ENCODE data around the gene FTCD.

Gene FTCD

DNA sequence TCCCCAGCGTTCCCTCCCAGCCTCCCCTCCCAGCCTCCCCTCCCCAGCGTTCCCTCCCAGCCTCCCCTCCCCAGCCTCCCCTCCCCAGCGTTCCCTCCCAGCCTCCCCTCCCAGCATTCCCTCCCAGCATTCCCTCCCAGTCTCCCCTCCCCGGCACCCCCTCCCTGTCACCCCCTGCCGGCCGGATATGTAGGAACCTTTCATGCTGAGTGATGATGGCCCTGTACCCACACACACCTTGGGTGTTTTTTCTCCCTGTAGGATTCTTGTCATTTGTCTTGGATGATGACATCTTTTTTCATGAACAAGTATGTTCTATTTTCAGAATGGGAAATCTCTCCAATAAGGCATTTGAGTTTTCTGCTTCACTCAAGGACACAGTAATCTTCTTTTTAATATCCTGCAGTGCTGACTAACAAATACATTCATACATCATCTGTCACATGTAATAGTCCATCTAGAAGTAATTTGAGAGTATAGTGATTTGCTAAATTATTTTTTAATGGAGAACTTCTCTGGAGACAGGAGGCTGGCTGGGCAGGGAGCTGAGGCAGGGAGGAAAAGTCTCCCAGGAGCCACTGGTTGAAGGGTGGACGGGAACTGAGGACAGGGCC is 19.5 kb downstream of the FTCD start:
- no peak for TF ChIP-seq CTCF (IDR thresholded peaks at IDR 0.05; ENCODE audit: extremely low read depth, insufficient read depth, missing control alignments)
- no peak for DNase-seq (ENCODE audit: low spot score)
- in situ Hi-C loops (cut with MboI; ENCODE audit: low pct_unique_long_range_greater_than_20kb, low sequenced_read_pairs, unreplicated experiment) = no loop called here

GRCh38 chr21:46131838-46132651 is 23.3 kb downstream of the FTCD start:
- no peak for DNase-seq (ENCODE audit: low spot score)
- in situ Hi-C loops (cut with MboI; ENCODE audit: low pct_unique_long_range_greater_than_20kb, low sequenced_read_pairs, unreplicated experiment) = no loop called here
- TF ChIP-seq CTCF (IDR thresholded peaks at IDR 0.05; ENCODE audit: extremely low read depth, insufficient read depth, missing control alignments) = no peak

DNA sequence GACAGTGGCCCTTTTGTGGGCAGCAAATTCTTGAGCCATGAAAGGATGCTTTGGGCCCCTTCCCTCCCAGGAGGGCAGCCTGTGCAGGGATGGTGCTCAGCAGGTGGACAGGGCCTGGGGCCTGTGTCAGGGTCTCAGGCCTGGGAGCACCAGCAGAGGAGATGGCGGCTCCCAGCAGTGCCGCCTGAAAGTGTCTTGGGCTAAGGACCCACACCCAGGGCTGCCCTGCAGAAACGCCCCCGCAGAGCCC is 23.9 kb downstream of the FTCD start:
- no peak for DNase-seq (ENCODE audit: low spot score)
- TF ChIP-seq CTCF (IDR thresholded peaks at IDR 0.05; ENCODE audit: extremely low read depth, insufficient read depth, missing control alignments) = no peak
- in situ Hi-C loops (cut with MboI; ENCODE audit: low pct_unique_long_range_greater_than_20kb, low sequenced_read_pairs, unreplicated experiment) = no loop called here

DNA sequence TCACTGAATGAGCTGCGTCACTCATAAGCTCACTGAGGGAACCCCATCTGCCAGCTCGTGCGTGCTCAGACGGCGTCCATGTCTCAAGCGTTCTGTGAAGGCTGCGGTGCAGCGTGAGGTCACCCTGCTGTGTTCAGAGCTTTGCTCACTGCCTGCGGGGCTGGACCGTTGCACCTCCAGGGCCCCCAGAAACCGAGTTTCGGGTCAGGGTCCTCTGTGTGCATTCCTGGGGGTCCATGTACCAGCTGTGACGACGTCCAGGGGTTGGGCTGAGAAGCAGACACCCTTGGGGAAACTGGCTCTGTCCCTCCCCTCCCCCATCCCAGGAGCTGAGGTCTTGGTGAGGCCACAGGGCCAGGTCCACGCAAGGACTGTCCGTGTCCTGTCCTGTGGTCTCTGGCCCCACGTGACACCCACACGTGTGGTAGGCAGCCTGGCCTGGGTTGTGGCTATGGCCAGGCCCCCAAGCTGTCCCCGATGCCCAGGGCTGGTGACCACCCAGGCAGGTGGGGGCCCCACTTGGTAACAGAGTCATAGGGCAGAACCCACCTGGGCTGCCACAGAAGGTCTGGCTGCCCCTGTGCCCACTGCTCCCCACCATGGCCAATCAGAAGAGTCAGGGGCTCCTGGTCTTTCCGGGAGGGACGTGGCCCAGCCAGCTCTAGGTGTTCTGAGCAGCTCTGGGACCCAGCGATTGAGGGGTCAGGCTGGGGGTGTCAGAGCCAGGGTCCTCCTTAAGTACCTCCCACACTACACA is 24.4 kb downstream of the FTCD start:
- no peak for TF ChIP-seq CTCF (IDR thresholded peaks at IDR 0.05; ENCODE audit: extremely low read depth, insufficient read depth, missing control alignments)
- DNase-seq (ENCODE audit: low spot score) = no peak
- in situ Hi-C loops (cut with MboI; ENCODE audit: low pct_unique_long_range_greater_than_20kb, low sequenced_read_pairs, unreplicated experiment) = no loop called here

GRCh38 chr21:46129846-46130651 is 25.3 kb downstream of the FTCD start:
- TF ChIP-seq CTCF (IDR thresholded peaks at IDR 0.05; ENCODE audit: extremely low read depth, insufficient read depth, missing control alignments) = no peak
- in situ Hi-C loops (cut with MboI; ENCODE audit: low pct_unique_long_range_greater_than_20kb, low sequenced_read_pairs, unreplicated experiment) = no loop called here
- DNase-seq (ENCODE audit: low spot score) = no peak

DNA sequence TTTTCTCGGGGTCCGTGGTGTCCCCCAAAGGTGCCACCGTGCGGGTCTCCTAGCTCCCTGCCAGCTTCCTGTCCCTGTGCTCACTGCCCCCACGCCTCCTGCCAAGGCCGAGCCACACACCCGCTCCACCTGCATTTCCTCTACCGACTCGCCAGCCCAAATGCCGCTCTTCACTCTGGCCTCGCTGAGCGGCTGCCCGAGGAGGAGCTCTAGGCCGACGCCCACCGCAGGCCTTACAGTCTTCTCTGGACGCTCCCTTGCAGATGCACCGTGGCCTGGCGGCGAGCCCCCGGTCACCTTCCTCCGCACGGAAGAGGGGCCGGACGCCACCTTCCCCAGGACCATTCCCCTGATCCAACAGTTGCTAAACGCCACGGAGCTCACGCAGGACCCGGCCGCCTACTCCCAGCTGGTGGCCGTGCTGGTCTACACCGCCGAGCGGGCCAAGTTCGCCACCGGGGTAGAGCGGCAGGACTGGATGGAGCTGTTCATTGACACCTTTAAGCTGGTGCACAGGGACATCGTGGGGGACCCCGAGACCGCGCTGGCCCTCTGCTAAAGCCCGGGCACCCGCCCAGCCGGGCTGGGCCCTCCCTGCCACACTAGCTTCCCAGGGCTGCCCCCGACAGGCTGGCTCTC is 26.3 kb downstream of the FTCD start:
- no peak for TF ChIP-seq CTCF (IDR thresholded peaks at IDR 0.05; ENCODE audit: extremely low read depth, insufficient read depth, missing control alignments)
- in situ Hi-C loops (cut with MboI; ENCODE audit: low pct_unique_long_range_greater_than_20kb, low sequenced_read_pairs, unreplicated experiment) = no loop called here
- DNase-seq (ENCODE audit: low spot score) = no peak
